Natural killer cell (primary cell): Measurements from ENCODE around the gene TUBGCP4. TPM values are rescaled to one million over a fixed set of nuclear protein-coding genes. Genes with fewer than 3 reads are reported as not detected.

Source experiments
- ATAC-seq, 3 donors: fragments of 150-1000 bp in 2 of 3; fragments of 200-7000 bp in 1 of 3; cut with Tn5 transposase; 1 replicate in 1 of 3; 2 replicates in 2 of 3; pipeline ENCODE4 v1.10.0; 2021; ENCODE audit warnings: mild to moderate bottlenecking in 2 of 3, moderate library complexity in 2 of 3
- DNase-seq, 2 donors: peaks; one replicate each; pipeline versions ENCODE4 v3.0.0 to v3.0.0-alpha.2; 2013 to 2021; ENCODE audit warnings: mixed read lengths in 1 of 2
- H3K27ac ChIP-seq: one replicate; pipeline ENCODE4 v1.5.1; 2013; ENCODE audit warnings: mild to moderate bottlenecking, low read length
- H3K27me3 ChIP-seq: one replicate; pipeline ENCODE4 v1.6.1; 2013; ENCODE audit warnings: low read length; ENCODE audit not compliant: control insufficient read depth, insufficient read depth
- H3K36me3 ChIP-seq: one replicate; pipeline ENCODE4 v1.6.1; 2013; ENCODE audit warnings: low read length; ENCODE audit not compliant: control insufficient read depth, insufficient read depth
- H3K4me1 ChIP-seq: one replicate; pipeline ENCODE4 v1.6.1; 2013; ENCODE audit warnings: low read length; ENCODE audit not compliant: control insufficient read depth, insufficient read depth
- H3K4me3 ChIP-seq: one replicate; pipeline ENCODE4 v1.5.1; 2013; ENCODE audit warnings: low read length
- H3K9me3 ChIP-seq: one replicate; pipeline ENCODE4 v1.6.1; 2013; ENCODE audit warnings: low read length; ENCODE audit not compliant: control insufficient read depth, insufficient read depth
- H3K27ac Mint-ChIP-seq, 2 donors: one replicate each; pipeline ENCODE4 v1.8.0; 2022; ENCODE audit warnings: mild to moderate bottlenecking in 2 of 2, mixed read lengths in 2 of 2, moderate library complexity in 1 of 2
- H3K27me3 Mint-ChIP-seq, 2 donors: one replicate each; pipeline ENCODE4 v1.8.0; 2022; ENCODE audit warnings: low read depth in 2 of 2, mixed read lengths in 2 of 2
- H3K36me3 Mint-ChIP-seq: one replicate; pipeline ENCODE4 v1.8.0; 2022; ENCODE audit warnings: mixed read lengths
- H3K4me1 Mint-ChIP-seq, 2 donors: one replicate each; pipeline ENCODE4 v1.8.0; 2022; ENCODE audit warnings: mixed read lengths in 2 of 2
- H3K4me3 Mint-ChIP-seq: one replicate; pipeline ENCODE4 v1.8.0; 2022; ENCODE audit warnings: mild to moderate bottlenecking, moderate library complexity, mixed read lengths
- H3K9me3 Mint-ChIP-seq, 2 donors: one replicate each; pipeline ENCODE4 v1.8.0; 2022; ENCODE audit warnings: mixed read lengths in 2 of 2
- CTCF ChIP-seq: fragments of 200-600 bp; IDR thresholded peaks from one replicate; pipeline ENCODE4 v1.8.0; 2022; ENCODE audit warnings: antibody characterized with exemption
- WGBS: methylation state at CpG from one replicate; pipeline ENCODE4 v1.1.7; 2013; ENCODE audit warnings: missing lambda C conversion rate; ENCODE audit not compliant: insufficient coverage; 5-methylcytosine and 5-hydroxymethylcytosine counted together
- intact Hi-C: fragments of 100-400 bp; cut with micrococcal nuclease; formaldehyde crosslinking; loops from one replicate; pipeline ENCODE4 v1.14.2; 2022
- total RNA-seq, 4 donors: library from RNA; stranded (reverse); fragments of 120-200 nt in 1 of 4; gene quantifications; one replicate each; pipeline versions ENCODE4 v1.2.3 to v1.2.4, GENCODE V29; 2013 to 2022

Gene TUBGCP4
- total RNA-seq, 3 donors from 2014 or later (not counting 1 experiment from before 2014, with no cell fraction given): 12.0 to 17.5 (median 15.1) TPM

GRCh38 chr15:43410572-43411214, 39.8 kb downstream of the TUBGCP4 start:
- Histone ChIP-seq H3K27ac (no peak overlapping the region), H3K4me3 (no peak overlapping the region), H3K4me1 (no peaks in the 10 kb centered on the region), H3K9me3 (no peaks in the 10 kb centered on the region), H3K36me3 (peaks cover 62% of the 10 kb centered on the region), H3K27me3 (no peaks in the 10 kb centered on the region)
- no peaks in the 10 kb centered on the region for H3K9me3 Mint-ChIP-seq
- no peak for ATAC-seq
- H3K27me3 Mint-ChIP-seq: no peaks in the 10 kb centered on the region
- intact Hi-C loops: no loop called here
- H3K27ac Mint-ChIP-seq: no peak overlapping the region
- no peak for DNase-seq
- 98% methylated on average over 5 of the region's 5 CpGs for WGBS
- no peak for TF ChIP-seq CTCF
- H3K4me1 Mint-ChIP-seq: peaks cover 0 to 5% of the 10 kb centered on the region in 2 donors
- peaks cover 30% of the 10 kb centered on the region for H3K36me3 Mint-ChIP-seq
- H3K4me3 Mint-ChIP-seq: no peak overlapping the region

GRCh38 chr15:43412096-43412495, 41.2 kb downstream of the TUBGCP4 start:
- Mint-ChIP-seq H3K4me1 (peaks cover 0 to 5% of the 10 kb centered on the region in 2 donors), H3K36me3 (peaks cover 30% of the 10 kb centered on the region), H3K4me3 (no peak overlapping the region), H3K9me3 (no peaks in the 10 kb centered on the region), H3K27ac (peak overlapping the region in 1 of 2 donors; percentile 2), H3K27me3 (no peaks in the 10 kb centered on the region)
- TF ChIP-seq CTCF: no peak
- no CpG with 5 or more reads among the region's 1 CpG for WGBS
- H3K4me1 ChIP-seq: no peaks in the 10 kb centered on the region
- H3K27me3 ChIP-seq: no peaks in the 10 kb centered on the region
- no peak overlapping the region for H3K27ac ChIP-seq
- no peak overlapping the region for H3K4me3 ChIP-seq
- H3K9me3 ChIP-seq: no peaks in the 10 kb centered on the region
- intact Hi-C loops: no loop called here
- ATAC-seq (no peak), DNase-seq (no peak)
- H3K36me3 ChIP-seq: peaks cover 59% of the 10 kb centered on the region

- Histone ChIP-seq H3K9me3 (no peaks in the 10 kb centered on the region), H3K4me1 (no peaks in the 10 kb centered on the region), H3K27ac (no peak overlapping the region), H3K4me3 (no peak overlapping the region), H3K27me3 (no peaks in the 10 kb centered on the region), H3K36me3 (peaks cover 42% of the 10 kb centered on the region)
- intact Hi-C loops: no loop called here
- DNase-seq (no peak), ATAC-seq (no peak)
- H3K36me3 Mint-ChIP-seq: peaks cover 21% of the 10 kb centered on the region
- H3K4me1 Mint-ChIP-seq: peaks cover 0 to 5% of the 10 kb centered on the region in 2 donors
- no peaks in the 10 kb centered on the region for H3K9me3 Mint-ChIP-seq
- no peaks in the 10 kb centered on the region for H3K27me3 Mint-ChIP-seq
- no peak for TF ChIP-seq CTCF
- no peak overlapping the region for H3K27ac Mint-ChIP-seq
- H3K4me3 Mint-ChIP-seq: no peak overlapping the region
Observed at GRCh38 chr15:43414196-43414595, 43.3 kb downstream of the TUBGCP4 start.

GRCh38 chr15:43420435-43420834, 49.5 kb downstream of the TUBGCP4 start:
- DNase-seq (no peak), ATAC-seq (no peak)
- TF ChIP-seq CTCF: no peak
- Mint-ChIP-seq H3K36me3 (peaks cover 7% of the 10 kb centered on the region), H3K27me3 (no peaks in the 10 kb centered on the region), H3K9me3 (no peaks in the 10 kb centered on the region), H3K4me1 (no peaks in the 10 kb centered on the region), H3K27ac (no peak overlapping the region), H3K4me3 (no peak overlapping the region)
- WGBS: 95% methylated on average over 9 of the region's 10 CpGs
- Histone ChIP-seq H3K36me3 (peaks cover 42% of the 10 kb centered on the region), H3K27ac (no peak overlapping the region), H3K4me1 (no peaks in the 10 kb centered on the region), H3K9me3 (no peaks in the 10 kb centered on the region), H3K27me3 (no peaks in the 10 kb centered on the region), H3K4me3 (no peak overlapping the region)
- intact Hi-C loops: loop anchor here (5.0 kb wide), 1 partner anchor 33 kb away; no protein-coding TSS in a partner anchor
